GM13977 (cell line): ENCODE results near the gene ACADS.

Experiments used
- DNase-seq: peaks from one replicate; pipeline ENCODE4 v3.0.0; 2012; ENCODE audit warnings: low spot score
- in situ Hi-C: fragments of 300-500 bp; cut with MboI; formaldehyde crosslinking; loops from one replicate; pipeline ENCODE4 v1.12.0; 2022; ENCODE audit warnings: low sequenced_read_pairs, low pct_unique_long_range_greater_than_20kb, mixed read lengths, inconsistent platforms; ENCODE audit not compliant: unreplicated experiment
- TF ChIP-seq, protein P1 (sequence below): IDR thresholded peaks from 2 replicates; pipeline ENCODE4 v1.5.1; 2012; ENCODE audit warnings: mild to moderate bottlenecking, control low read depth; ENCODE audit not compliant: insufficient read depth; ENCODE audit errors: extremely low read depth, missing control alignments

ACADS gene

DNA sequence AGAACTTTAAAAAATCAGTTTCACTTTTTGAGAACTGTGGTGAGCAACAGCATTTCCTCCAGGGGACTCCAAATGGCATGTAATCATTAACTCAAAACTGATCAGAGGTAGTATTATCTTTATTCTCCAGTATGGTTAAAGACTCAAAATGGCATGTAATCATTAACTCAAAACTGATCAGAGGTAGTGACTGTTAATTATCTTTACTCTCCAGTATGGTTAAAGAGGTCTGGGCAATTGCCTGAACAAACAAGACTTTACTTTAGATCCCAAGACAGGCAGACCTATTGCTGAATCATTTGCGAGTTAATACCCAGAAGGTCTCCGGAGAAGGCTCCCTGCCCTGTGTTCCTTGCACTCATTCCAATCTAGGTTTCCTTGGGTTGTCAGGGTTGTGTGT, 6.6 kb upstream of the ACADS start:
- in situ Hi-C loops: loop anchor here (10.0 kb wide), 2 partner anchors 74 to 134 kb away; partner anchors contain the start of genes CABP1 and POP5
- DNase-seq: no peak
- TF ChIP-seq, protein P1, sequence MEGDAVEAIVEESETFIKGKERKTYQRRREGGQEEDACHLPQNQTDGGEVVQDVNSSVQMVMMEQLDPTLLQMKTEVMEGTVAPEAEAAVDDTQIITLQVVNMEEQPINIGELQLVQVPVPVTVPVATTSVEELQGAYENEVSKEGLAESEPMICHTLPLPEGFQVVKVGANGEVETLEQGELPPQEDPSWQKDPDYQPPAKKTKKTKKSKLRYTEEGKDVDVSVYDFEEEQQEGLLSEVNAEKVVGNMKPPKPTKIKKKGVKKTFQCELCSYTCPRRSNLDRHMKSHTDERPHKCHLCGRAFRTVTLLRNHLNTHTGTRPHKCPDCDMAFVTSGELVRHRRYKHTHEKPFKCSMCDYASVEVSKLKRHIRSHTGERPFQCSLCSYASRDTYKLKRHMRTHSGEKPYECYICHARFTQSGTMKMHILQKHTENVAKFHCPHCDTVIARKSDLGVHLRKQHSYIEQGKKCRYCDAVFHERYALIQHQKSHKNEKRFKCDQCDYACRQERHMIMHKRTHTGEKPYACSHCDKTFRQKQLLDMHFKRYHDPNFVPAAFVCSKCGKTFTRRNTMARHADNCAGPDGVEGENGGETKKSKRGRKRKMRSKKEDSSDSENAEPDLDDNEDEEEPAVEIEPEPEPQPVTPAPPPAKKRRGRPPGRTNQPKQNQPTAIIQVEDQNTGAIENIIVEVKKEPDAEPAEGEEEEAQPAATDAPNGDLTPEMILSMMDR: no peak

DNA sequence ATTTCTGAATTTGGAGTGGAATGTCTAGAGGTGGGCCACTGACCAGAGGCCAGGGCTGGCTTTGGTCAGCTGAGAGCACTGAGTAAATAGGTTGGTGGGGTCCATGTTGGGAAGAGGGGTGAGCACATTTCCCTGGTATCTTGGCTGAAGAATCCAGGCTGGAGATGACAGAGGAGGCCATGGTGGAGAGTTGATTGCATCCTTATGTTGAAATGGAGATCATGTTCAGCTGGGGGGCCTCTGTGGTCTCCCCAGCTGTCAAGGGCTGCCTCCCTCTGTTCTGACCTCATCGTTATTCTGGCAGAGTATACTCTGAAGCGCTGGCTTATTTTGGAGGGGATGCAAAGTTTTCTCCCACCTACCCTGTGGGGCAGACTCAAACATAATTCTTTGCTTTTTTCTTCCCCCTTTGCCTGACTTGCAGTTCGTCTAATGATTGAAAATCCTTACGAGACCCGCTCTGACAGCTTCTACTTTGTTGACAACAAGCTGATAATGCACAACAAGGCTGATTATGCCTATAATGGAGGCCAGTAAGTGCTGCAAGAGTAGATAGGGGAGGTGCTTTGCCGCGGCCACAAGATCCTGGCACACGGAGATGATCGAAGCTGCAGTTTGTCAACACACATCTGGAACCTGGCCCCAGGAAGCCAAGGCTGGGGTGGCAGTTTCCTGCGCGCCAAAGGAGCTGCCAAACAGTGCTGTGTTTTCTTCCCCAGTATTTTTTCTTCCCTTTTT, 6.0 kb upstream of the ACADS start:
- in situ Hi-C loops: loop anchor here (10.0 kb wide), 2 partner anchors 75 to 135 kb away; partner anchors contain the start of genes CABP1 and POP5
- TF ChIP-seq, protein P1: no peak
- no peak for DNase-seq

DNA sequence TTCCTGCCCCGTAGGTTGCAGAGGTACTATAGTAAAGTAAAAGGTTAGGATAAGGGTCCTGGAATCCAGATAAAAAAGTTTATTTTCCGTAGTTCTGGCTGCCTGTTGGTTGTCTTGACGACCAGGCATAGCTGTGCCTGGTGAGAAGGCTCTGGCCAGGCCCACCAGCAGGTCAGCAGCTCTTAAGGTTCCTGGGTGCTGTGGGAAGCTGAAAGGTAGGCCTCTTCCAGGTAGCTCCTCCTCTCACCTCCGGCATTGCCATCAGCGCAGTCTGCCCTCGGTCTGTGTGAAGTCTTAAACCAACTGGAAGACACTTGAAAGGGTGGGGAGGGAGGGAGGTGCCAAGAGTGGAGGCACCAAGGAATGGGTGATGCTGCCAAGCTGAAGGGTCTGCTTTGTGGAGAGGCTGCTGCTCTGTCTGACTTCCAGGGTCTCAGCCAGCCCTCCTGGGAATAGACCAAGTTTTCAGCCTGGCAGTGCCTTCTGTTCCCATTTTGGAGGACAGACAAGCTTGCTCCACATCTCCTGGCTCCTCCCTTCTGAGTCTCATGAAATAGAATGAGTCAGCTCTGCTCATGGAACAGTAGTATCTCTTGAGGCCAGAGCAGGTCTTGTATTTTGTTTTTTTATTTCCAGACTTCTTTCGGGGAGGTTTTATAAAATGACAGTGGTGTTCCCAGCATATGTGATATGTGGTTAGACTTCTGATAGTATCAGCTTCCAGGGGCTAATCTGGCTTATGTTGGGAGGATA, 5.2 kb upstream of the ACADS start:
- no peak for DNase-seq
- TF ChIP-seq, protein P1: no peak
- in situ Hi-C loops: no loop called here

DNA sequence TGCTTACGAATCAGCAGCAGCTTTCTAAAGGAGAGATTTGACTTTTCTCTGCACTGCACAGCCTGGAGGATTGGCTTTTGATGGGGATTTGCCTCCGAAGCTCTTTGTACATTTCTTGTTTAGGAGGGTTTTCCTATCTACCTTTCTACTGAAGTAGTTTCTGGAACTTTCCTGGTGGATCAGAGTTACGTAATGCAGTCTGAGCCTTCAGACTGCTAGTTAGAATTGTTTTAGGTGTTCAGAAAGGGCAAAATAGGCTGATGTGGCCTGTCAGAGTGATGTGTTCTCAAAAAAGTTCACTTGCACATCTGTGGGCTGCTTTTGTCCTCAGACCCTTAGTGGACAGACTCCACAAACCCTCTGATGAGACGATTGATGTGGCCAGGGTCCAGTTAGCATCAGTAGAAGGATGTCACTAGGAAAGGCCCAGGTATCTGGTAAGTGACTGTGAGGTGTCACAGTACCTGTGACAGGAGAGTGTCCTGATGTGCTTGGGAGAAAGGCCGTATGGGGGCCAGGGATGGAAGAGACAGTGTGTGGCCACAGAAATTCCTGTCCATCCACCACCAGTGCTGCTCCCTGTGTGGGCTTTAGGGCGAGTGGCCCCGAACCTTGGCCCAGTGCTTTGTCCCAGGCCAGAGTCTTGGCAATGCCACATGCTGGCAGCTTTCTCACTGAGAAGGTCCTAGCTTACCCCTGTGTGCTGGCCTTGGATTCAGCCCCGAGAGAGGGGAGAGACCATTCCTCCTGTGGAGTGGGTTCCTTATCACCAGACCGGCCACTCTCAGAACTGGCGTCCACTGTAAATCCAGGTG, 4.4 kb upstream of the ACADS start:
- DNase-seq: no peak
- in situ Hi-C loops: no loop called here
- TF ChIP-seq, protein P1: no peak

DNA sequence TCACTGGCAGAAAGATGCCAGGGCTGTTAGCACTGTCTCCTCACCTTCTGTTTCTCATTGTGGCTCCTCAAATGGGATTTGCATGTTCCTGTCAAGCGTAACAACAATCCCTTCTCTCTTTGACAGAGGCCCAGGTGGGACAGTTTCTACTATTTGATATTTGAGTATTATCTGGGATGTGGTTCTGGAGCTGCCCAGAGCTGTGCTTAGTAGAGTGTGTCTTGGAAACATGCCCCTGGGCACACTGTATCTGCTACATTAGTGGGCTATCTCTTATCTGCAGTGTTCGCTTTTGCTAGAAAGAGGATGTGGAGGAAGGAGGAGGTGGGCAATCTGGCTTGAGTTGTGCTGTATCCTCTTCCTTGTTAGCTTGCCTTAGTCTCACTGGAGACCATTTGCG, 3.8 kb upstream of the ACADS start:
- TF ChIP-seq, protein P1: no peak
- no peak for DNase-seq
- in situ Hi-C loops: no loop called here

DNA sequence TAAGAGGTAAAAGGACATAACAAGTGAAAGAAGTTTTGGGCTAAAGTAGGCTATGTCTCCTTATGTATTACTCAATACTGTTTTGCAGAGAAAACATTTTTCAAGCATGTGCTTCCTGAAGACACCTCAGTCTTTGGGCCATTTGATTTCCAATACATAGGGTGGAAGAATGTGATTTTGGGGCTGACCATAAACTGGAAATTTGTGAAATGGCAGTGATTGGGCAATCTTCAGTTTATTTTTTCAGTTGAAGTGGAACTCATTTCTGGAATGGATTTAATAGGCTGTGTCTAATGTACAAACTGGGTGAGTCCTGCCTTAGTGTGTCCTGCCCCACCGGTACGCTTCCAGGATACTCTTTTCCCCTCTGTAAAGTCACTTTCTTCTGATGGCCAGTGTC, 2.8 kb upstream of the ACADS start:
- in situ Hi-C loops: no loop called here
- TF ChIP-seq, protein P1: no peak
- no peak for DNase-seq
